GM21367 (cell line): ENCODE measurements around the gene WNK1.
"Not testable (repeated sequence)": the region's sequence is repeated elsewhere in the genome, so short reads cannot be mapped to it uniquely, and the experiment has no call there.

Experiments used
- ATAC-seq: cut with Tn5 transposase; IDR thresholded peaks from one replicate; pipeline ENCODE4 v1.9.1; 2021; ENCODE audit not compliant: unreplicated experiment

WNK1 gene

DNA sequence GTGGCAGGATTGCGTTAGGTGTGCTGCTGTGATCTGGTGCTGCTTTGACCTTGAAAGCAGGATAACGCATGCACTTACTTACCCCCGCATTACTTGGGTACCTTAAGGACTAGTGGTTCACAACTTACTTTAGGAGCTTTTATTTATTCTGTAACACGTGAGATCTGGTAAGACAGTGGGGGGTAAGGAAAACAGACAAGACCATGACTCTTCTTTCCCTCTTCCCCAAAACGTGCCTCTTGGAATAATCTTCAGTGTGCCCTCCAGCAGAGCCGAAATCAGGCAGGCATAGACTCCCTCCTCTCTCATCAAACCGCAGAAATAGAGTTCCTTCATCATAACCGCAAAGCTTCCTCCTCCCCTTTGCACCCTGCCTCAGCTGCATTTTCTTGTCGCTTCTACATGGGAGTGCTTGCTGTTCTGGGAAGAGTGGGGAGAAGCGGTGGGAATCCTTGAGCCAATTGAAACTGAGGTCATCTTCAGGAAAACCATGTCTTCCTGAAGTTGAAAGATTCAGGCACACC, 153.7 kb downstream of the WNK1 start:
- no peak for ATAC-seq

DNA sequence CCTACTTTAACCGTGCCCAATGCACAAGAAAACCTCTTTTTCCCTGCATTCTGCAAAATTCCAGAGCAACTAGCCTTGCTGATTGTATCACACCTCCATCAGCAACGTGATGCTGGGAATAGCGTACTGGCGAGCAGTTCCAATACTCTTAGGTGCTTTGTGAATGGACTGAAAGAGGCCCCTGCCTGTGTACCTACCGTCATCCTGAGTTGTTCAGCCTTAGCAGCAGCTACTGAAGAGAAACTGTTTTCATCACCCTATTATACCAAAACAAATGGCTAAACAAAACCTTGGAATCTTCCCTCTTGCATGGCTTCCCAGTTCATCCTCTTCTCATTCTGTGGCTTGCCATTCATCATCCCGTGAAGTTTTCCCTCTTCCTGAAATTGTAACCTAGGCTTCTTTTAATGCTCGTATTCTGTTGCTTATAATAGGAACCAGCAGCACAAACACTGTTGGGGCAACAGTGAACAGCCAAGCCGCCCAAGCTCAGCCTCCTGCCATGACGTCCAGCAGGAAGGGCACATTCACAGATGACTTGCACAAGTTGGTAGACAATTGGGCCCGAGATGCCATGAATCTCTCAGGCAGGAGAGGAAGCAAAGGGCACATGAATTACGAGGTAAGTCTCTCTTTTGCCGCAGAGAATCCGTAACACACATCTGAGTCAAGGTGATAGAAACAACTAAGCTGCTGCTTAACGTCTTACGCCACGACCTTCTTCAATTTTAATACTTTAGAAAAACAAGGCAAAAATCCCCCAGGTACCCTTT, 155.2 kb downstream of the WNK1 start:
- ATAC-seq = no peak

DNA sequence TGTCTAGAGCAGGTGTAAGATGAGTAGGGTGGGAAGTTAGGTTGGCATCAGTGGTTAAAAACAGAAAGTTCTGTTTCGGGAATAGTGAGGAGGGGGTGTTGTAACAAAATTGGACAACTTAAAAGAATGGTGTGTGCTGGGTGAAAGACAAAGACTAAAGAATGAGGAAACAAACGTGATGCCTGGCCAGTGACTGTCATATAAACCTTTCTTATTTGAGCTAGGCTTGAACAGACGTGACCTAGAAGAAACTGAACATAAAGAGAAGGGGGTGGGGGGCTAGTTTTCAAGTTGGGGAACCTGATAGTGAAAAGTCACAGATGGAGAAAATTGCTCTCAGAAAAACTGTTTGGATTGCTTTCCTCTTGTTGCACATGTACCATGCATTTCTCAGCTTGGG, 157.5 kb downstream of the WNK1 start:
- no peak for ATAC-seq

- ATAC-seq = no peak
Measured at GRCh38 chr12:910416-910815, 158.0 kb downstream of the WNK1 start.

- ATAC-seq = no peak
Measured at GRCh38 chr12:911191-911826, 158.9 kb downstream of the WNK1 start.

GRCh38 chr12:912466-913235, 160.3 kb downstream of the WNK1 start:
- ATAC-seq = no peak

DNA sequence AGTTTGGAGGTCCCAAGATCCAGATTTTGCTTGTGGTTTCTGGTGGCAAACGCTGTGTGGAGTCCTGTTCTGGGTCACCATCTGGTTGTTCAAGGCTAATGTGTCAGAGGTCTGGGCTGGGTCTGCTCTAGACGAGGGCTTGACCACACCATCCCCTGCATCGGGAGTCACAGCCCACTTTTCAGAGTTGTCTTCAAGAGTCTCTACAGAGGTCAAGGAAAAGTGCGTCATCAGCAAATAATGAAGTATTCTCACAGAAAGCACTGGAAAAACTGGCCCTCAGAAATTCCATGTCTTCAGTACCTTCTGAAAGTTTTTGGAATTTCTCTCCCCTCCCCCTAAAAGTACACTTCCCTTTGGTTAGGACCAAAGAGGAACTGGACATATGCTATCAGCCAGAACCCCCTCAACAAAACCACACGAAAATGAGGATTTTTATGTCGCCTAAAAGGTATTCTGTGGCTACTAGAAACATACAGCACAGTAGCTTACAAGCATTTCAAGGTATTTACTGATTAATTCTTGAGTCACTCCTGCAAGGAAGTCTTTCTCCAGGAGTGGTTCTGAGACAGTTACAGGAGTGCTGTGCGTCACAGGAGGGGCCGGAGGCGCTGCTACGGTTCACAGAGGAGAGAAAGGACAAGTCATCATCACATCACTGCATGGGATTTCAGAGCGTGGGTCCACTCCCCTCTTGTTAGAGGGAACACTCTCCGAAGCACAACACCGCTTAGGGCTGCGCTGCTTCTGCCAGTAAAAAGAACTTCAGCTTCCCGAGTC, 161.7 kb downstream of the WNK1 start:
- ATAC-seq = no peak

DNA sequence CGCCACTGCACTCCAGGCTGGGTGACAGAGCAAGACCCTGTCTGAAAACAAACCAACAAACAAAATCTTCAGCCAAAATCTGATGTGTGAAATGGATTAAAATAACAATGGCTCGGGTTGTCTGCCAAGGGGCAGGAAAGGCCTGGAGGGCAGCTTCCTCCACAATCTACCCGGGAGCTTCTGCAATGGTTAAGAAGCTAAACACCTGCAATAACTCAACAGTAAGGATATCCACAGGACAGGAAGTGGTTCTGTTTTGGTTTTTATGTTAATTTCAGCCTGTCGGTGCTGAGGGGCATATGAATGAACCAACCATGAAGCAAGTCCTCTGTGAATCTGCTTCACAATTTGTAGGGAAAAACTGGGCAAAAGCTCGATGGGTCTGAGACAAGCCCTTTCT, 162.7 kb downstream of the WNK1 start:
- ATAC-seq = no peak

GRCh38 chr12:916240-916639, 163.9 kb downstream of the WNK1 start:
- no peak for ATAC-seq

DNA sequence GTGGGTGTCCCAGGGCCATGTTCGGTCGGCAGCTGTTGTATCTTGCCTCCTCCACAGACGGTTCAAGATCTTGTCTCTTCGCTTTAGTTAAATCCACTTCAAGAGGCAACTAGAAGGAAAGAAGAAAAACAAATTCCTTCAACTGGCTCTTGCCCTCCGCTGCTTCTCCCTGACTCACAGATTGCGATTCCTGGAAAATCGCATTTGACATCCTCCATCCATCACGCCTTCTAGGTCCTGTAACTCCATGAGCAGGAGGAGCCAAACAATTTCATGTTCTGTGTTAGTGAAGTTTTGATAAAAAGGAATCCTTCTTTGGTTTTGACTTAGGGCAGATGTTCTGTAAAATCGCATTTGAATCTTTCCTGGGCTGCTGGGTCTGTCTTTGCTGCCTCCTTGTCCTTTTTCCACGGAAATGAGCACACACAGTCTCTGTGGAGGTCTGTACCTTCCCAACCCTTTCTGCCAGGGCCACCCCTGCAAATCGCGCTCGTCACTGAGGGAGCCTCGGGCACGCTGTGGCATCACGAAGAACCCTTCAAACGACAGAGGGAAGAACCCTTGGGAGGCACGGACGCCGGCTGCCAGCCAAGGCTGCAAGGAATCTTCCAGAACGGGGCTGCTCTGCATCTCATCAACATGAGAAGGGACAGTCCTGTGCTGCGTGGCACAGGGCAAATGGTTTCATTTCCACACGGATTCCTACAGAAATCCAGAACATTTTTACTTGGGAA, 164.5 kb downstream of the WNK1 start:
- ATAC-seq = no peak

GRCh38 chr12:920676-921075, 168.3 kb downstream of the WNK1 start:
- ATAC-seq = no peak

- ATAC-seq = no peak
Measured at GRCh38 chr12:922285-922684, 169.9 kb downstream of the WNK1 start.

DNA sequence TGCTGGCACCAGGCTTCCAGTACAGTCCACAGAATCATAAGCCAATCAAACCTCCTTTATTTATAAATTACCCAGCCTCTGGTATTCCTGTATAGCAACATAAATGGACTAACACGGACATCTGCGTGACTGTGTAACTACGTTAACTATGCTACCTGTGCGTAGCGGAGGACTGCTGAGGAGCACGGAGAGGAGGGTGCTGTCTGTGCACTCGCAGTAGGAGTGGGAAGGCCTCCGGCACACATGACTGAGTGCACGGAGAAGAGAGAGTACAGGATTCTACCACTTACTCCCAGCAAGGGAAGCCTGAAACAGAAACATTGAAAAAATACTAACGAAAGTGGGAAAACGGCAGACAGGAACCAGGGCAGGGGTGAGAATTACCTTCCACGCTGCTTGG, 174.3 kb downstream of the WNK1 start:
- no peak for ATAC-seq

- no peak for ATAC-seq
Measured at GRCh38 chr12:931060-931459, 178.7 kb downstream of the WNK1 start.

DNA sequence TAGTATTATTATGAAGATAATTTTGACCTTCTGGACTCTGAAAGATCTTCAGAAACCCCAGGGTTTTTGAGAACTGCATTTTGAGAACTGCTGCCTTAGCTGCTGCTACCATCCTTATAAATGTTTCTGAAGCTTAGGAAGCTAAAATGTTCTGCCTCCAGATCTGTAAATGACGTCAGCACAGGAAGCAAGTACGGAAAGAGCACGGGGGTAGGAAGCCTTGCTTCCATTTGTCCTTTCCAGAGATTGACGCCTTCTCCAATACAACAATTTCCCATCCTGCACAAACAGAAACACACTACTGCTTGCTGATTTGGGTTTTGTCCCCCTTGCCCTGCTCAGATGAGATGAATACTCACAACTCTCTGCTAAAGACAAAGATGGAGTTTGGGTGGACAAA, 179.2 kb downstream of the WNK1 start:
- ATAC-seq = no peak

DNA sequence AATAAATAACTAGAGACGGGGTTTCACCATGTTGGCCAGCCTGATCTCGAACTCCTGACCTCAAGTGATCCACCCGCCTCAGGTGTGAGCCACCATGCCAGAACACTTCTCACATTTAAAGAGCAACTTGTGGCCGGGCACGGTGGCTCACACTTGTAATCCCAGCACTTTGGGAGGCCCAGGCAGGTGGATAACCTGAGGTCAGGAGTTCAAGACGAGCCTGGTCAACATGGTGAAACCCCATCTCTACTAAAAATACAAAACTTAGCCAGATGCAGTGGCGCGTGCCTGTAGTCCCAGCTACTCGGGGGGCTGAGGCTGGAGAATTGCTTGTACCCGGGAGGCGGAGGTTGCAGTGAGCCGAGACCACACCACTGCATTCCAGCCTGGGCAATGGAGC, 183.5 kb downstream of the WNK1 start:
- not testable (repeated sequence) for ATAC-seq

GRCh38 chr12:936377-937345, 184.3 kb downstream of the WNK1 start:
- ATAC-seq = no peak

- no peak for ATAC-seq
Measured at GRCh38 chr12:938810-939209, 186.4 kb downstream of the WNK1 start.

DNA sequence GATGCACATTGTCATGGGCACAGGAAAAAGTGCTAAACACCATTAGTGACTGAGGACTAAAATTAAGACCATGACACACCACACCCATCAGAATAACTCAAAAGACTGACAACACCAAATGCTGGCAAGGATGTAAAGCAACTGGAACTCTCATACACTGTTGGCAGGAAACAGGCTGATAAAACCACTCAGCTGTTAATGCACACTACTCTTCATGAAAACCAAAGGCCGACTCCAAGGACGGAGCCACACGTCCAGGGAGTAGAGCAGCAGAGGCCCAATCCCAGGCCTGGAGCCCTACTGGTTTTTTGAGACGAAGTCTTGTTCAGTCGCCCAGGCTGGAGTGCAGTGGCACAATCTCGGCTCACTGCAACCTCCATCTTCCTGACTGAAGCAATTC, 190.7 kb downstream of the WNK1 start:
- ATAC-seq = no peak
